Measurements from ENCODE around the gene DPEP2.
A peak's percentile ranks its signal among the peaks of the same experiment; 100 is the strongest.

DPEP2 gene

DNA sequence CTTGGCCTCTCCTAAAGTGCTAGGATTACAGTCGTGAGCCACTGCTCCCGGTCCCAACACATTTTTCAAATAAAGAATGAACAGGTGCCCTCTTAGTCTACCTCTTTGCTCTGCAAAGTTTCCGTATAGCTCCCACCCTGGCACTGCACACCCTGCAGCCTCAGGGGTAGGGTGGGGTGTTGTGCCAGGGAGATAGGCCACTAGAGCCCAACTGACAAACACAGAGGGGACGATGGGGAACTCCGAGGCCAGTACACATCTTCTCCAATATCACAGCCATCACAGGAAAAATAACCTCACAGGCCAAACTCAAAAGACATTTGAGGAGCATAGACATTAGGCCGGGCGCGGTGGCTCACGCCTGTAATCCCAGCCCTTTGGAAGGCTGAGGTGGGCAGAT is 28.2 kb downstream of the DPEP2 start:
- Histone ChIP-seq H3K4me3 (ENCODE audit: low read length) (no peak overlapping the region), H3K27me3 (replicated peaks; ENCODE audit: control insufficient read depth, insufficient read depth, low read length) (peaks cover under 1% of the 10 kb centered on the region), H3K9ac (ENCODE audit: low read length) (no peak overlapping the region), H3K4me1 (ENCODE audit: control insufficient read depth, insufficient read depth, low read length) (peaks cover 19% of the 10 kb centered on the region), H3K36me3 (ENCODE audit: control insufficient read depth, insufficient read depth, low read length, severe bottlenecking) (no peaks in the 10 kb centered on the region), H3K9me3 (ENCODE audit: control insufficient read depth, low read length) (no peaks in the 10 kb centered on the region)
- no peak for DNase-seq (ENCODE audit: low read depth)

DNA sequence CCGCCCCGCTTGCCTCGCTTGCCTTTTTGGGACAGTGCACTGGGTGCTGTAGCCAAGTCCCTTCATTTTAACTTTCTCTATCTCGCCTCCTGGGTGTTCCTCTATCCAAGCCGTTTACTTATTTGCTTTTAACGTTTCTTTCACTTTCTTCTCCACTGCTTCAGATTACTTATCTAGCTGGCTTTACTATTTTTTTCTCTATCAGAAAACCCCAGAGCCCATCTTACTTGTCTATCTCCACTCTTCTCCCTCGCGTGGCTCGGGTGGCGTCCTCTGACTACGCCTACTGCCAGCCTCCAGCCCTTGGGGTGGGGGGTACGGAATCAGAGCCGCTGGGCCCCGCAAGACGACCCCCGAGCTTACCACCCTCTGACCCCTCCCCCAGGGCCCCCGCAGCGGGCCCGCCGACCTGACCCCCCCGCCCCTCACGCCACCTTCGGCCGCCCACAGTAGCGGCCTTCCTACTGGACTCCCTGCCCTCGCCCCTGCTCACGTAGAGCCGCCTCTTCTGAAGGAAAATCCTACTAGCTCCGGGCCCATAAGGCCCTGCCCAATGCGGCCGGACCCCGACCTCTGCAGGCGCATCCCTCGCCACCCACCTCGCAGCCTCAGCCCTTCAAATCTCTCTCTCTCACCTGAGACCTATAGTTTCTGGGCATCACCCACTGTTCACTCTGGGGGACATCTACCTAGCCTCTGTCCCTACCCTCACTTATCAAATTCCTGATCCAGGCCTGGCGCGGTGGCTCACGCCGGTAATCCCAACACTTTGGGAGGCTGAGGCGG is 29.8 kb downstream of the DPEP2 start:
- Histone ChIP-seq H3K4me1 (ENCODE audit: control insufficient read depth, insufficient read depth, low read length) (peaks cover 33% of the 10 kb centered on the region), H3K9ac (ENCODE audit: low read length) (peak overlapping the region; percentile 97)

DNA sequence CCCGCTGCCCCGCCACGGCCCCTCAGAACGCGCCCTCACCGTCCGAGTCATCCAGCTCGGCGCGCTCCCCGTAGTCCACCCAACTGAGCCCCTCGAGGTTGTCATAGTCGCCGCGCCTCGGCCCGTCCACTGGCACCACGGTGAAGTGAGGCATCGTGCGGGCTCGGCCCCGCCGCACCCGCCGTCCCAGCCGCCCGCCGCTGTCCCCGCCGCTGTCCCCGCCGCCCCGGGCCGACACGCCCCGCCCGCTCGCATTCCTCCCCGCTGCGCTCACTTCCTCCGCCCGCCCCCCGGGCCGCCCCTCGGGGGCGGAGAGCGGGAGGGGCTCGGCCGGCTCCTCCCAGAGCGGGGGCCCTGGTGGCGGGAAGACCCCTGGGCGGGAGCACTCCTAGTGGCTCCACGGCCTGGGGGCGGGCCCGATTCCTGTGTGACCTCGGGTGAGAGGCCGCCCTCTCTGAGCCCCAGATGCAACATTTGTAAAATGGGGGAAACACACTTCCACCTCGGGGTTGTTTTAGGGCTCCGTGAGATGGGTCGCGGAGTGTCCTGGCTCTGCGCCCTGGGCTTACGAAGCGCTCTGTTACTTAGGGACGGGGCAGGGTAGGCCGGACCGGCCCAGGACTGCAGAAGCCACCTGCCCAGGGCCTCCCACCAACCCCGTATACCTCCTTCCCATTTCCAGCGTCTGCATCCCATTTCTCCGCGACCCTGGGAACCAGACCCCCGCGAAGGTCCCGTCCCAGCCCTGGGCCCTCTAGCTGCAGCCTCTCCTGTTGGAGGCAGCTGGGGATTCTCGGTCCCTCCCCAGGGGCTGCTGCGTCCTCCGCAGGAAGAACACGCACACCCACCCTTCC is 30.7 kb downstream of the DPEP2 start, which contains the start of gene SLC12A4:
SLC12A4 (minus strand) TSS at position 238 of the 854 bp plus-strand sequence; CDS start at position 154, 84 bp downstream.
- peak; percentile 92 for DNase-seq (ENCODE audit: low read depth)
- no peaks in the 10 kb centered on the region for H3K9me3 ChIP-seq (ENCODE audit: control insufficient read depth, low read length)
- peak within 1 kb of the TSS; percentile 92 for H3K4me3 ChIP-seq (ENCODE audit: low read length)
- no peaks in the 10 kb centered on the region for H3K27me3 ChIP-seq (replicated peaks; ENCODE audit: control insufficient read depth, insufficient read depth, low read length)
- H3K9ac ChIP-seq (ENCODE audit: low read length), result peak within 1 kb of the TSS; percentile 97
- peaks cover 41% of the 10 kb centered on the region for H3K4me1 ChIP-seq (ENCODE audit: control insufficient read depth, insufficient read depth, low read length)
- H3K36me3 ChIP-seq (ENCODE audit: control insufficient read depth, insufficient read depth, low read length, severe bottlenecking), result no peaks in the 10 kb centered on the region

More for the DNA sequence above, 29.8 kb downstream of the DPEP2 start:
- Histone ChIP-seq H3K4me3 (ENCODE audit: low read length) (peak overlapping the region; percentile 92), H3K9me3 (ENCODE audit: control insufficient read depth, low read length) (no peaks in the 10 kb centered on the region), H3K36me3 (ENCODE audit: control insufficient read depth, insufficient read depth, low read length, severe bottlenecking) (no peaks in the 10 kb centered on the region), H3K27me3 (replicated peaks; ENCODE audit: control insufficient read depth, insufficient read depth, low read length) (no peaks in the 10 kb centered on the region)
- no peak for DNase-seq (ENCODE audit: low read depth)

DNA sequence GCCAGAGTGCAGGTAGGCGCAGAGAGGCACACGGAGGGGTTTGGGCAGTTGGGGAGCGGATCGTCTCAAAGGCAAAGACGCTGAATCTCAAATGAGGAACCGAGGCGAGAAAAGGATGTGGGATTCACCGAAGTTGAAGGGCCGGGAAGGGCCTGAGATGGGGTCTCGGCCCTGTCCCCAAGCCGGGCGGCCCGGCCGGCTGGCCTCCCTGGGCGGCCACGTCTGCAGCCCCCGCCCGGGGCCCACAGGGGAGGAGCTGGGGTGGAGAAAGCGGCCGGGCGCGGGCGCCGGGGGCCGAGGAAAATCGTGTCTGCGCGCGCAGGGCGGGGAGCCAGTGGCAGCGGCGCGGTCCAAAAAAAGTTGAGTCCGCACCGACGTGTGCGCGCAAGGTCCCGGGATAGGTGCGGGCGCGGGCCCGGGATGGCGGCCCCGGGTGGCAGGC is 31.3 kb downstream of the DPEP2 start:
- Histone ChIP-seq H3K9ac (ENCODE audit: low read length) (peak overlapping the region; percentile 97), H3K4me1 (ENCODE audit: control insufficient read depth, insufficient read depth, low read length) (peaks cover 48% of the 10 kb centered on the region), H3K9me3 (ENCODE audit: control insufficient read depth, low read length) (no peaks in the 10 kb centered on the region), H3K4me3 (ENCODE audit: low read length) (peak overlapping the region; percentile 92), H3K27me3 (replicated peaks; ENCODE audit: control insufficient read depth, insufficient read depth, low read length) (no peaks in the 10 kb centered on the region), H3K36me3 (ENCODE audit: control insufficient read depth, insufficient read depth, low read length, severe bottlenecking) (peaks cover under 1% of the 10 kb centered on the region)
- DNase-seq (ENCODE audit: low read depth), result peak; percentile 86

DNA sequence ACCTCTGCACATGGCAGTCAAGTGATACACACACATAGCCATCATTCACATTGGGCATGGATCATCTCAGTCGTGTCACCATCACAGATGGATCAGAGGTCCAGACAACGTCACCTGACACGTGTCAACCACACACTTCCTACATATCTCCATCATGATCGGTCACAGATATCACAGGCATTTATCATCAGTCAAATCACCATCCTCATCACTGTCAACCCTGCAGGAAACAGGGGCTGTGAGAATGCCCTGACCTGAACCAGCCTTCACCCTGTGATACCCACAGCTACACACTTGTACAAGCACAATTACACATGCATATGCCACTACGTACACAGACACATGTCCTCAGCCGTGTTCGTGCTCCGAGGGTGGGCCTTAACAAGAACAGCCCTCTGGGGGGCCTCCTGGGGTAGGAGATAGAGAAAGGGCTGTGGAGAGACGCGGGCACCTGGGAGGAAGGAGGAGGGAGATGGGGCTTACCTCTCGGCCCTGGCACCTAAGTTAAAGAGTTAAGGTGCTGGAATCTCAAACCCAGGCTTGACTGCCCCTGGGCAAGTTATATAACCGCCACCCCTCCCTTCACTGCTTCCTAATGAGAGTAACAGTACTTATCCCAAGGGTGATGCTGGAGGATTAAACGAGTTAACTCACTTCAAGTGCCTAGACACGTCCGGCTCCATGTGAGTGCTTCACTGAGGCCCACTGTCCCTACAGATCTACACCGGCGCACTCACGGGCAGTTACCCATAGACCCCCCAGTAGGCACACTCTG is 31.9 kb downstream of the DPEP2 start:
- H3K27me3 ChIP-seq (replicated peaks; ENCODE audit: control insufficient read depth, insufficient read depth, low read length), result no peaks in the 10 kb centered on the region
- H3K36me3 ChIP-seq (ENCODE audit: control insufficient read depth, insufficient read depth, low read length, severe bottlenecking), result peaks cover 6% of the 10 kb centered on the region
- peak; percentile 51 for DNase-seq (ENCODE audit: low read depth)
- H3K4me1 ChIP-seq (ENCODE audit: control insufficient read depth, insufficient read depth, low read length), result peaks cover 54% of the 10 kb centered on the region
- peak overlapping the region; percentile 97 for H3K9ac ChIP-seq (ENCODE audit: low read length)
- no peaks in the 10 kb centered on the region for H3K9me3 ChIP-seq (ENCODE audit: control insufficient read depth, low read length)
- H3K4me3 ChIP-seq (ENCODE audit: low read length), result peak overlapping the region; percentile 92

DNA sequence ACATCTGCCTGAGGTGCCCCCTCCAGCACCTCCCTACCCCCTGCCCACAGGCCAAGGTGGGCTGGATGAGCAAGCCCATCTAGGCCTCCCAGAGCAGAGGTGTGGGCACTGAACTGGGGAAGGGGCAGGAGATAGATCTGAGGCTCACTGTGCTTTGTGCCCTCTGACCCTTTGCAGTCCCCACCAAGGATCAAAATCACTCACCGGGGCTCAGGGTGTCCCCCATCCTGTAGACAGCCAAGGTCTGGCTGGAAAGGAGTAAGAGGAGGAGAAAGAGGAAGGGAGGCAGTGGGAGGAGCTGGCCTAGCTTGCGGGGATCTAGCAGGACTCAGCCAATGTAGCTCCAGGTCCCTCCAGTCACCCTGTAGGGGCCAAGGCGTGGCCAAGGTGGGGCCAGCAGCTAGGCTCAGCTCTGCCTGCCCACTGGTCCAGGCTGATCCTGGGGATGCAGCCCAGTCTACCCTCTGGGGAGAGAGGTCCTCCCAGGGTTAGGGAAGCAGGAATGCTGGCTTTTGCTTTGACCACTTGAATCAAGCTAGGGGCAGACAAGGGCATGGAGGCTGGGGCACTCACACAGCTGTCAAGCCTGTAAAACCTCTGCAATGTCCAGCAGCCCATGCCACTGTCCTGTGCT is 32.6 kb downstream of the DPEP2 start:
- Histone ChIP-seq H3K4me3 (ENCODE audit: low read length) (peak overlapping the region; percentile 92), H3K9me3 (ENCODE audit: control insufficient read depth, low read length) (no peaks in the 10 kb centered on the region), H3K4me1 (ENCODE audit: control insufficient read depth, insufficient read depth, low read length) (peaks cover 59% of the 10 kb centered on the region), H3K9ac (ENCODE audit: low read length) (peak overlapping the region; percentile 97), H3K27me3 (replicated peaks; ENCODE audit: control insufficient read depth, insufficient read depth, low read length) (no peaks in the 10 kb centered on the region), H3K36me3 (ENCODE audit: control insufficient read depth, insufficient read depth, low read length, severe bottlenecking) (peaks cover 13% of the 10 kb centered on the region)
- DNase-seq (ENCODE audit: low read depth), result peak; percentile 59

DNA sequence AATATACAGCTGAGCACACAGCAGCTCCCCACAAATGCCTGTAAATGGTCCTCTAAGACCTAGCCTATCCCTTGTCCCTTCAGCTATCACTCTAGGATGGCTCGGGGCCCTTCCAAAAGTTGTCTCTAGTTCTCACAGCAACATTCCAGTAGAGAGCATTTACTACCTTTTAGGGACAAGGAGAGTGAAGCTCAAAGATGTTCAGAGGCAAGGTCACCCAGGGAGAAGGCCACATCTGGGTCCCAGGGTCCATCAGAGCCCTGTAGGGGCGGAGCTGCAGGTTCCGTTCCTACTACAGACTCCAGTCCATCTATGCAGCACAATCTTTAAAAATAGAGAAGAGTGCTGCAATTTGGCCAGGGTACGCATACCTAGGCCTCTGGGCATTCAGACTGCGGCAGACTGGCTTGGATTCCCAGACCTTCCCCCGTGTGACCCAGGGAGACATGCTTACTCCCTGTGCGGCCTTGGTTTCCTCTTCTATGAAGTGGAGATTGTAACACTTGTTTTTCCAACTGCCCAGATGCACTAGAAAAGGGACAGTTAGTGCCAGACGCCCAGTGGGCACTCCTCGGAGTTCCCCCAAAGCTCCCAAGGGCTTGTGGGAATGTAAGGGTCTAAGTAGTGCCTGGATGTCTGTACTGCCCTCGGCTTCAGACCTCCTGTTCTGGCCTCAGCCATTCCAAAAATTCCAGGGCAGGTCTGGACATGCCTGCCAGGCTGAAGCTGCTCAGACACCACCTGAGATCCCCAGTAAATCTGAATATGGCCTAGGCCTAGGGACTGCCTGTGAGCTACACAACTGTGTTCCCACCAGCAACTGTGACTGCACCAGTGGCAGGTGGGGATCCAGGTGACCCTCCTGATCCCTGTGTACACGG is 33.4 kb downstream of the DPEP2 start:
- Histone ChIP-seq H3K36me3 (ENCODE audit: control insufficient read depth, insufficient read depth, low read length, severe bottlenecking) (peaks cover 21% of the 10 kb centered on the region), H3K27me3 (replicated peaks; ENCODE audit: control insufficient read depth, insufficient read depth, low read length) (no peaks in the 10 kb centered on the region), H3K9ac (ENCODE audit: low read length) (peak overlapping the region; percentile 97), H3K4me1 (ENCODE audit: control insufficient read depth, insufficient read depth, low read length) (peaks cover 59% of the 10 kb centered on the region), H3K4me3 (ENCODE audit: low read length) (peak overlapping the region; percentile 92), H3K9me3 (ENCODE audit: control insufficient read depth, low read length) (no peaks in the 10 kb centered on the region)
- peak; percentile 21 for DNase-seq (ENCODE audit: low read depth)

DNA sequence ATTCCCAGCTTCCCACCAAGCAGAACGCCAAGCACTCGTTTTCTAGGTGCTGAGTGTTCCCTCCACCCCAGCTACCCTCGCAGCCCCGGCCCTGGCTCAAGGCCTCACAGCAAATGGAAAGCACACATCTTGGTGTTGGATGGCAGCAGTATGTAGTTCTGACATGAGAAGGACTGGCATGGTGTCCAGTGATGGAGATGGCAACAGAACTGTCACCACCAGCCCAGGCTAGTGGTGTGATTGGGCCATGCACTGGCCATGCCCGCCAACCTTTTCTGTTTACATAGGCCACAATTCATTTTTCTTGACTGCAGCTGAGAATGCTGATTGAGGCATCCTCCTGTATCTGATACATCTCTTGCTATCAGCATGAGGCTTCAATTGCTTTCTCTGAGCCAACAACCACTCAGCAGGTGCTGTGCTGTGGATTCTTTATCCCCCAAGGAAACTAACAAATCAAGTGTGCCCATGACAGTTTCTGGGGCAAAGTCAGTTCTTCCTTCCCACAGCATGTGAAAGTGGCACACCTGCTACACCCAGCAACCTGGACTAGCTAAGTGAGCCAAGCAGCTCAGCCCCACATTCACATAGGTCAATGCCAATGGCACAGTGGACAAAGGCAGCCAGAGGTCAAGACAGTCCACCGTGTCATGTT is 34.7 kb downstream of the DPEP2 start:
- H3K9me3 ChIP-seq (ENCODE audit: control insufficient read depth, low read length), result no peaks in the 10 kb centered on the region
- H3K36me3 ChIP-seq (ENCODE audit: control insufficient read depth, insufficient read depth, low read length, severe bottlenecking), result peaks cover 32% of the 10 kb centered on the region
- no peak overlapping the region for H3K9ac ChIP-seq (ENCODE audit: low read length)
- DNase-seq (ENCODE audit: low read depth), result no peak
- no peaks in the 10 kb centered on the region for H3K27me3 ChIP-seq (replicated peaks; ENCODE audit: control insufficient read depth, insufficient read depth, low read length)
- H3K4me1 ChIP-seq (ENCODE audit: control insufficient read depth, insufficient read depth, low read length), result peaks cover 69% of the 10 kb centered on the region
- no peak overlapping the region for H3K4me3 ChIP-seq (ENCODE audit: low read length)

DNA sequence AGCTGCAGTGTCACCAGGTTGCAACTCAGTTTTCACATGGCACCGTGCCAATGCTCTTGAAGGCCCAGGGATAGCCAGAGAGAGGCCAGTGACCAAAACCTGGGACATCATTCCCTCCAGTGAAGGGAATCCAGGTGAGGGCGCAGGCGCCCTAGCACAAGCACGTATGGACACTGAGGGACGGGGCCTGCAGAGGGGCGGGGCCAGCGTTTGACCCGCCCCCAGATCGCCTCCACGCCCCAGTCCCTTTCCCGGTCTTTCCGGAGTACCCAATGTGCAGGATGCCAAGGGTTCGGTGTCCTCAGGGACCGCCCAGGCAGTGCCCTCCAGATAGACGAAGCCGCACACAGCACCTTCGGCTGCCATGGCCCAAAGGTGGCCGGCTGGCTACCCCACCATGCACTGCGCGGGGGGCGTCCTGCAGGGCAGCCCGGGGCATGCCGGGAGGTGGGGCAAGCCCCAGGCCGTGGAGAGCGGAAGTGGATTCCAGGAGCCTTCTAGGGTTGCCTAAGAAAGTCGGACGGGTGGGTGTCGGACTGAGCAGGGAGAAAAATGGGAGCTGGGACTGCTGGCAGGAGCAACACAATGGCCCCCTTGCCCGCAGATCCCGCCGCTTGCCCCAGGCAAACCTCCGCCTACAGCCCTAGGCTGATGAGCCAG is 35.5 kb downstream of the DPEP2 start:
- peak; percentile 33 for DNase-seq (ENCODE audit: low read depth)
- Histone ChIP-seq H3K9ac (ENCODE audit: low read length) (no peak overlapping the region), H3K4me1 (ENCODE audit: control insufficient read depth, insufficient read depth, low read length) (peaks cover 73% of the 10 kb centered on the region), H3K27me3 (replicated peaks; ENCODE audit: control insufficient read depth, insufficient read depth, low read length) (no peaks in the 10 kb centered on the region), H3K9me3 (ENCODE audit: control insufficient read depth, low read length) (no peaks in the 10 kb centered on the region), H3K36me3 (ENCODE audit: control insufficient read depth, insufficient read depth, low read length, severe bottlenecking) (peaks cover 38% of the 10 kb centered on the region), H3K4me3 (ENCODE audit: low read length) (no peak overlapping the region)

Data from adipocyte (in vitro differentiated cells).